HFF-Myc (cell line): ENCODE data around the gene ZSCAN26.

Experiments used
- DNase-seq: peaks from one replicate; pipeline ENCODE4 v3.0.0-alpha.2; 2011; ENCODE audit warnings: low read depth; ENCODE audit errors: extremely low read depth
- H3K4me3 ChIP-seq: replicated peaks from 2 replicates; pipeline ENCODE4 v1.5.1; 2011; ENCODE audit warnings: low read depth, mild to moderate bottlenecking, control low read depth, low read length
- TF ChIP-seq, protein P1 (sequence below): IDR thresholded peaks from 2 replicates; pipeline ENCODE4 v1.5.1; 2012; ENCODE audit warnings: mild to moderate bottlenecking, low read depth, low read length, control low read depth; ENCODE audit errors: missing control alignments

ZSCAN26 gene

DNA sequence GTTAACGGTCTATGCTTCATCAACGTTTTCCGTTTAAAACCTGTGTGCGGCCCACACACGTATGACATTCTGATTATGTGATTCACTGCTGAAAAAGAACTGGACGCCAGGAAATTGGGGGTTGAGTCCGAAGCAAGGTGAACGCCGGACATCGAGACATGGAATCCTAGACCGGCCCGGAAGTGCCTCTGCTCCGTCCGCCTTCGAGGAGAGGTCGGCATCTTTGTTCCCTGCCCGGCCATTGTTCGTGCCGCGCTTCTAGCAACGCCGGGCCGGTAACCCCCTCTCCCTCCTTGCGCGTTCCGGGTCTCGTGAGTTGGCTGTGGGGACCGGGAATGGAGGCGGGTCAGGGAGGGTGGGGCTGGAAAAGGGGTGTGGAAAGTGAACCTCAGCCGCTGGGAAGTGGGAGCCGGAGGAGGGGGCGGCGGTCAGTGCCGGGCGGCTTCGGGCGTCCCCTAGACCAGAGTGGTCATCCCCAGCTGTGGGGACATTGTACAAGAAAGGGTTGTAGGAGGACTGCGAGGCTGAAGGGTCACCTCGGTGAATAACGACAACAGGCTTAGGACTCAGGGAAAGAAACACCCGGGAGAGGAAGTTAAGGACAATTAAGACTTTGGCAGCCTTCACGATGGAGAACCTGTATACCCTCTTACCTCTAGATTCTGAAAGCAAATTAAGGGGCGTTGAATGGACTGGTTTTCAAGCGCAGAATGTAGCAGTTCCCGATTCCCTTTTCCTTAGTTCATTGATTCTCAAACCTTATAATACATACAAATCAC is 41.7 kb upstream of the ZSCAN26 start, which contains the start of gene ZSCAN9:
Gene ZSCAN9 (plus strand): TSS at position 220 of the 779 bp plus-strand sequence. CDS start 1,810 bp downstream, outside the sequence.
- DNase-seq, result peak; percentile 77
- TF ChIP-seq, protein P1, sequence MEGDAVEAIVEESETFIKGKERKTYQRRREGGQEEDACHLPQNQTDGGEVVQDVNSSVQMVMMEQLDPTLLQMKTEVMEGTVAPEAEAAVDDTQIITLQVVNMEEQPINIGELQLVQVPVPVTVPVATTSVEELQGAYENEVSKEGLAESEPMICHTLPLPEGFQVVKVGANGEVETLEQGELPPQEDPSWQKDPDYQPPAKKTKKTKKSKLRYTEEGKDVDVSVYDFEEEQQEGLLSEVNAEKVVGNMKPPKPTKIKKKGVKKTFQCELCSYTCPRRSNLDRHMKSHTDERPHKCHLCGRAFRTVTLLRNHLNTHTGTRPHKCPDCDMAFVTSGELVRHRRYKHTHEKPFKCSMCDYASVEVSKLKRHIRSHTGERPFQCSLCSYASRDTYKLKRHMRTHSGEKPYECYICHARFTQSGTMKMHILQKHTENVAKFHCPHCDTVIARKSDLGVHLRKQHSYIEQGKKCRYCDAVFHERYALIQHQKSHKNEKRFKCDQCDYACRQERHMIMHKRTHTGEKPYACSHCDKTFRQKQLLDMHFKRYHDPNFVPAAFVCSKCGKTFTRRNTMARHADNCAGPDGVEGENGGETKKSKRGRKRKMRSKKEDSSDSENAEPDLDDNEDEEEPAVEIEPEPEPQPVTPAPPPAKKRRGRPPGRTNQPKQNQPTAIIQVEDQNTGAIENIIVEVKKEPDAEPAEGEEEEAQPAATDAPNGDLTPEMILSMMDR, result no peak

DNA sequence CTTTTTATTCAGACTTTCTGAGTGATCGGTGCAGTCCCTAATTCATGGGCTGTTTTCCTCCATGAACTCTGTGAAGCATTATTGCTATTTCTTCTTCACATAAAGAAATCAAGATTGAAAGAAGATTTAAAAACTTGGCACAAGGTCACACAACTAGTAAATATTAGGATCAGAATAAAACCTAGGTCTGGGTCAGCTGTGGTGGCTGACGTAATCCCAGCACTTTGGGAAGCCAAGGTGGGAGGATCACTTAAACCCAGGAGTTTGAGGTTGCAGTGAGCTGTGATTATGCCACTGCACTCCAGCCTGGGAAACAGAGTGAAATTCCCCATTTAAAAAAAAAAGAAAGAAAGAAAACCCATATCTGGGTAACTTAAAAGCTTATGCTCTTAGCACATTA is 40.5 kb upstream of the ZSCAN26 start:
- TF ChIP-seq, protein P1, result no peak
- no peak for DNase-seq
- H3K4me3 ChIP-seq, result peak overlapping the region; percentile 72; the same call in 1 of the 2 replicates

More for the DNA sequence above, 41.7 kb upstream of the ZSCAN26 start, which contains the start of gene ZSCAN9:
- H3K4me3 ChIP-seq, result peak within 1 kb of the TSS; percentile 72

DNA sequence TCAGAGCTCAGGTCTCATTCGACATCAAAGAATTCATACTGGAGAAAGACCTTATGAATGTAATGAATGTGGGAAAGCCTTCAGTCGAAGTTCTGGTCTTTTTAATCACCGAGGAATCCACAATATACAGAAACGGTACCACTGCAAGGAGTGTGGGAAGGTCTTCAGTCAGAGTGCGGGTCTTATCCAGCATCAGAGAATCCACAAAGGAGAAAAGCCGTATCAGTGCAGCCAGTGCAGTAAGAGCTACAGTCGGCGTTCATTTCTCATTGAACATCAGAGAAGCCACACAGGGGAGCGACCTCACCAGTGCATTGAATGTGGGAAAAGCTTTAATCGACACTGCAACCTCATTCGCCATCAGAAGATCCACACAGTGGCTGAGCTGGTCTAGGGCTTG is 34.2 kb upstream of the ZSCAN26 start:
- no peak overlapping the region for H3K4me3 ChIP-seq
- no peak for DNase-seq
- TF ChIP-seq, protein P1, result no peak

DNA sequence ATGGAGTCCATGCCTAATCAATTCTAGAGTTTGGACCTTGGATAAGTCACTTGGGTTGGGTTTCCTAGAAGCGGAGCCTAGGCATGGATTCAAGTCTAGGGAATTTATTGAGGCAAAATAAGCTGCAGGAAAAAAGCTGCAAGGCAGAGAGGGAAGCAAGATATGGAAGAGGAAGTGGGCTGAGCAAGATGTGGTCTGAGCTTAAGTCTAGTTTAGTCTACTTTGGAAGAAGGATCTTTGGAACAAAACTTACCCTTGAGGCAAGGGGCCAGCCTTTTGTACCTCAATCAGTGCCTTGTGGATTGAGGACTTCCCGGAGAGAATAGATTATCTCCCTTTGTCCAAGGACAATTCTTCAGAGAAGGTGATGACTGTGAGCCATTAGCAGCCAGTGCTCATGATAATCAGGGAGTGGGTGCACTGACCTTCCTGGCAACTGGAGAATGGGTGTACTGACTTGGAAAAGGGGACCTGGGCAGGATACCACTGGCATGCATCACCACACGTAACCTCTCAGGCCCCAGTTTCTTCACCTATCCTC is 31.0 kb upstream of the ZSCAN26 start:
- DNase-seq, result no peak
- H3K4me3 ChIP-seq, result no peak overlapping the region
- TF ChIP-seq, protein P1, result no peak

DNA sequence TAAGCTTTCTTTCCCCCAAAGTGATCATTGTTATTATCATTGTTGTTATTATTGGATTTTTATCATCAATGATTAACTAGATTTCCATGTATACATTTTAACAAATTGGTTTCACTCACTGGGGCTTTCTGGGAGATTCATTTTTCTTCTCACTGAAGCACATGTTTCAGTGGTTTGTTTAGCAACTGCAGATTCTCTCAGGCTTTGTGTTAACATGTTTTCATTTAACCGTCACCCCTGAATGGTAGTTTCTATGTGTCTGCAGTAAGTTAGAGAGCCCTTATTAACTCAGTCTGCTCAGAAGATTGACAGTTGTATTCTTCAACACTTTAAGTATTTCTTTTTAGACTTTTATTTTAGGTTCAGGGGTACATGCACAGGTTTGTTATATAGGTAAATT is 27.3 kb upstream of the ZSCAN26 start:
- no peak overlapping the region for H3K4me3 ChIP-seq
- TF ChIP-seq, protein P1, result no peak
- DNase-seq, result no peak

DNA sequence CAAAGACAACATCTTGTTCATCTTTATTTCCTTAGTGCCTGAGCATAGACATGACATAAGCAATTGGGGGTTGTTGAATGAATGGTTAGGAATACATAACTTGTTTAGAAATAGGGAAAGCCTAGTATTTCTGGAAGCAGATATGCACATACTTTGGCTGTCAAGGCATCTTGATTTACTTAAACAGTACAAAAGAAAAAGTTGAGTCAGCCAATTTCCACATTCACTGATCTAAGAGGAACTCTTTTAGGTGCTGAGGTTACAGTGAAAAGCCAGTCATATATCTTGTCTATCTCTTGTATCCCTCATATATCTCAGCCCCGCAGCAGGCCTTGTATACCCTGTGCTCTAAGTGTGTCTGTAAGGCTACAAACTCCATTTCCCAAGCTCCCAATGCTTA is 26.5 kb upstream of the ZSCAN26 start:
- DNase-seq, result no peak
- no peak overlapping the region for H3K4me3 ChIP-seq
- TF ChIP-seq, protein P1, result no peak
